GM12892 (cell line): ENCODE results near the gene TGFBR2.

Source experiments
- POLR2A ChIP-seq: IDR thresholded peaks from 2 replicates; pipeline ENCODE4 v1.6.1; 2011; ENCODE audit warnings: low read depth, low read length, control low read depth
- POLR2AphosphoS5 ChIP-seq: IDR thresholded peaks from 2 replicates; pipeline ENCODE4 v1.6.1; 2011; ENCODE audit warnings: low read depth, low read length, control low read depth

DNA sequence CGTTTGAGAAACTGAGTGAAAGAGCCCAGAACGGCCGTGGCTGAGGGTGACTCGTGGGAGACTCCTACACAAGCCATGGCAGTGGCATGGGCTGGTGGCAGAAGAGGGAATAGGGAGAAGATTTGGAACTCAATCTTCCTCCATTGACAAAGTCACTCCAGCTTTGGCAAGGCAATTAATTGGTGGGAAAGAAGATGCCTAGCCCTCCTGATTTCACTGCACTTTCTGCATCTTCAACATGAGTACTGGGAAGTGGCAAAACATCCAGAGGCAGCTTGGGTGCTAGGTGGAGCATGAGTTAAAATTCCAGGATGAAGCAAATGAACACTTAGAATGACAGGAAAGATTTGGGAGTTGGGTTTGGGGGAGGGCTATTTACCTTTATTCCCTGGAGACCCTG, 1.4 kb upstream of the TGFBR2 start:
- no peak for TF ChIP-seq POLR2A
- TF ChIP-seq POLR2AphosphoS5 = no peak
